Stomach smooth muscle (tissue), 2 donors: ENCODE results near the gene PLXNA4.

ENCODE experiments used
- H3K27ac ChIP-seq: one replicate; pipeline ENCODE4 v1.7.0; 2013; ENCODE audit warnings: mild to moderate bottlenecking, low read length, inconsistent platforms
- H3K27me3 ChIP-seq, 2 donors: one replicate each; pipeline ENCODE4 v1.7.0; 2013; ENCODE audit warnings: low read length in 2 of 2; ENCODE audit not compliant: insufficient read depth in 2 of 2, control insufficient read depth in 1 of 2
- H3K36me3 ChIP-seq, 2 donors: one replicate each; pipeline ENCODE4 v1.7.0; 2013; ENCODE audit warnings: low read length in 2 of 2; ENCODE audit not compliant: control insufficient read depth in 2 of 2, insufficient read depth in 2 of 2
- H3K4me1 ChIP-seq: one replicate; pipeline ENCODE4 v1.7.0; 2013; ENCODE audit warnings: low read length; ENCODE audit not compliant: control insufficient read depth, insufficient read depth
- H3K4me3 ChIP-seq, 2 donors: one replicate each; pipeline ENCODE4 v1.7.0; 2013; ENCODE audit warnings: low read length in 2 of 2
- H3K9ac ChIP-seq, 2 donors: one replicate each; pipeline ENCODE4 v1.7.0; 2013; ENCODE audit warnings: low read length in 2 of 2, mild to moderate bottlenecking in 1 of 2
- H3K9me3 ChIP-seq, 2 donors: one replicate each; pipeline ENCODE4 v1.7.0; 2013; ENCODE audit warnings: low read length in 2 of 2; ENCODE audit not compliant: control insufficient read depth in 2 of 2
- donor health status: healthy.
- donor health status: Pancreatic carcinoma.

Gene PLXNA4

GRCh38 chr7:132252793-132253100, 323.5 kb downstream of the PLXNA4 start:
- no peaks in the 10 kb centered on the region for H3K36me3 ChIP-seq
- H3K9me3 ChIP-seq: no peaks in the 10 kb centered on the region
- peaks cover 0 to 2% of the 10 kb centered on the region in 2 donors for H3K27me3 ChIP-seq
- H3K27ac ChIP-seq: no peak overlapping the region
- H3K4me3 ChIP-seq: no peak overlapping the region
- H3K4me1 ChIP-seq: peaks cover 48% of the 10 kb centered on the region
- no peak overlapping the region for H3K9ac ChIP-seq

- Histone ChIP-seq H3K27me3 (peaks cover 0 to 2% of the 10 kb centered on the region in 2 donors), H3K9me3 (no peaks in the 10 kb centered on the region), H3K4me3 (no peak overlapping the region), H3K36me3 (no peaks in the 10 kb centered on the region), H3K4me1 (peaks cover 33% of the 10 kb centered on the region), H3K27ac (no peak overlapping the region), H3K9ac (no peak overlapping the region)
Measured at GRCh38 chr7:132251327-132251659, 325.0 kb downstream of the PLXNA4 start.

DNA sequence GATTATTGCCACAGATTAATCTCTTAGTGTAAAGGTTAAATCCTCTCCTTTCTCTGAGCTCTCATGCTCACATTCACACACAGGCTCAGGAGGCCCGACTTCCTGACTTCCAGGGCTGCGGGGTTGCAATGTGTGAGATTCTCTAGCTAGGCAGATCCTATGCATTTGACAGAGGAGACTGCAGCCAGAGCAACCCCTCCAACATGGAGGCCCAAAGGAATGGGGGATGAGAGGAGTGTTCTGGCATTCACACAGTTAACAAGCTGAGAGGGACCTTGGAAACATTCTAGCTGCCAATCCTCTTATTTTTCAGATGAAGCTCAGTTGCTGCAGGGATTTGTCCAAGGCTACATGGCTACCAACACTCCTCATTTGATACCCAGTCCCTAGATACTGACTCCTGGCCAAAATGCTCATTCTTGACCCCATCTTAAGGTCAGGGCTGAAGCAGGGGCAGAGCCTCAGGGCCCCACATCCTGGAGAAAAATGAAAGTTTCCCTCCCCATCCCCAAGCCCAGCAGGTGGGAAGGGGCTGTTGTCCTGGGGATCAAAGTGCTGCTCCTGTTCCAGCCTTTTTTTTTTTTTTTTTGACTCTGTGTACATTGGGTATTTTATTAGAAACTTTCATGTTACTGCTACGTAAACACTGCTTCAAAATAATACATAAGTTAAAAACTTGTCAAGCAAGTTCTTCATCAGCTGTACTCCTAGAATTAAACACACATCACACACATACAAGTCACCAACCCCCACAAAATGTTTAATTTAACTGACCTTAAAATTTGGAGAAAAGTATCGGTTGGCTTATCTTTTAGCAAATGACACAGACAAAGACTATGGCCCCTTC, 325.6 kb downstream of the PLXNA4 start:
- Histone ChIP-seq H3K36me3 (no peaks in the 10 kb centered on the region), H3K9me3 (peaks cover 0 to 2% of the 10 kb centered on the region in 2 donors), H3K9ac (no peak overlapping the region), H3K27me3 (peaks cover 0 to 2% of the 10 kb centered on the region in 2 donors), H3K4me1 (peaks cover 27% of the 10 kb centered on the region), H3K4me3 (no peak overlapping the region), H3K27ac (no peak overlapping the region)

DNA sequence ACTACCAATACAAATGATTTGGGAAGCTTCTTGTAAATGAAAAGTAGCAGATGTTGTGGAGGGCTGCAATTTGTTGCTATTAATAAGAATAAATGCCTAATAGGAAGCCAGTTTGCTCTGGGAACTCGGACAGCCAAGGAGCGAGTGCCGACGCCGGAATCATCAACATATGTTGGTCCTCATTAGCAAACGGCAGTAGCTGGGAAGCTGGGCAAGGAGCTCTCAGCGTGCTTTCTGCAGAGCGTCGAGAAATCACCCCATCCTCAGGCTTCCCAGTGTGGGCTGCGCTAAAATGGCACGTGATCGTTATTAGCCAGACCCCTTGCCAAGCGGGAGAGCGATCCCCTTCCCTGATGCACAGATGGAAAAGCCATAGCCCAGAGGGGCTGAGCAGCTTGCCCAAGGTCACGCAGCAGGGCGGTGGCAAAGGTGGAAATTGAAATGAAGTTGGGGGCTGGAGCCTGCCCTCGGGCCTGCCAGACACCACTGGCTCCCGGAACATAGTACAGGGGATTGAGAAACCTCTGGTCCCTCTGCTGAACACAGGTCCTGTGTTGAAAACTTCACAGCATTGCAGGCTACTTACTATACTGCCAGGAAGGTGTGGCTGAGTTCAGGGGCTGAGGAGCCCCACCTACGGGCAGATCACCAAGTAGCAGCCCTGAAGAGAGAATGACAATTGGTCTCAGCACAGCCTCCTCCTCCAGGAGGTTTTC, 326.9 kb downstream of the PLXNA4 start:
- Histone ChIP-seq H3K9me3 (peaks cover 3% of the 10 kb centered on the region in 2 donors), H3K36me3 (no peaks in the 10 kb centered on the region), H3K27ac (no peak overlapping the region), H3K27me3 (peaks cover 0 to 2% of the 10 kb centered on the region in 2 donors), H3K9ac (no peak overlapping the region), H3K4me3 (no peak overlapping the region), H3K4me1 (peaks cover 23% of the 10 kb centered on the region)

- H3K27ac ChIP-seq: no peak overlapping the region
- H3K9me3 ChIP-seq: peaks cover 3% of the 10 kb centered on the region in 2 donors
- H3K4me1 ChIP-seq: peaks cover 22% of the 10 kb centered on the region
- H3K9ac ChIP-seq: no peak overlapping the region
- no peak overlapping the region for H3K4me3 ChIP-seq
- H3K36me3 ChIP-seq: no peaks in the 10 kb centered on the region
- peaks cover 0 to 2% of the 10 kb centered on the region in 2 donors for H3K27me3 ChIP-seq
Measured at GRCh38 chr7:132248841-132249240, 327.4 kb downstream of the PLXNA4 start.

DNA sequence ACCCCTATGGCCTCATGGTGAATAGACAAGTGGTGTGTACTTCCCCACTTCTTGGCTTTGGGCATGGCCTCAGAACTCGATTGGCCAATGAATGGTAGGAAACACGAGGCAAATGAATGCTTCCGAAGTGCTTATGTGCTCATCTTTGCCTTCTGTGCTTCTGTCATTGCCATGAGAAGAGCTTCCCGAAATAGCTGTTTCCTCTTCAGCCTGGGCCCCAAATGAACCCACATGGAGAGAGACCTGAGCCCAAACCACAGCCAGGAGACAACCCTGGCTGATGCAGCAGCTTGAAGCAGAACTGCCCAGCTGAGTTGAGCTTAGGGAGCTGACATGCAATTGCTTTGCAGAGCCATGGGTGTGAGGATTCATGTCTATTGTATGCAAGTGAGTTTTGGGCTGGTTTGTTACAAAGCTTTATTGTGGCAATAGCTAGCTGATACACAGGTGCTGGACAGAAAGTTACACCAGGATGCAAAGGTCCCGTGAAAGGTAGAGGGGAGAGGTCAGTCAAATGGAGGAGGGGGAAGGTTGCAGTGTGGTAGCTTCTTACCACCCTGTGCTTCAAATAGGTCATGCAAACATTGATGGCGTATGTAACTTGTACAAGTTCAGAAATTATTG, 328.2 kb downstream of the PLXNA4 start:
- H3K4me1 ChIP-seq: peaks cover 22% of the 10 kb centered on the region
- H3K4me3 ChIP-seq: no peak overlapping the region
- no peaks in the 10 kb centered on the region for H3K36me3 ChIP-seq
- no peak overlapping the region for H3K27ac ChIP-seq
- no peak overlapping the region for H3K9ac ChIP-seq
- H3K9me3 ChIP-seq: peaks cover 3% of the 10 kb centered on the region in 2 donors
- H3K27me3 ChIP-seq: no peaks in the 10 kb centered on the region

DNA sequence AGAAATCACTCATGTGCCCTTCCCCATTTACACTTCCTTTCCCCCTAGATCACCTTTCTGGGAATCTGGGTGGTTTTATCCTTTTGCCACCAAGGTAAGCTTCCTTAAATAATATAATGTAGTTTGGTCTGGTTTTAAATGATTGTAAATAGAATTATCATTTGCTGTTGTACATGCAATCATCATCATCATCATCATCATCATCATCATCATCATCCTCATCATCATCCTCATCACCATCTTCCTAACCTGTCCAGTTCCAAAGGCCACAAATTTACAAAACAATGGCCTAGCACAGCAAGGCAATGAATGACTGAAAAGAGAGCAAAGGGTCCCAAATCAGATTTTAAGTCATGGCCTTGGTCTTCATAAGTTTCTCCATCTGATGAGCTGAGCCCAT, 329.7 kb downstream of the PLXNA4 start:
- Histone ChIP-seq H3K9ac (no peak overlapping the region), H3K36me3 (no peaks in the 10 kb centered on the region), H3K4me1 (peaks cover 21% of the 10 kb centered on the region)

GRCh38 chr7:132245539-132245938, 330.7 kb downstream of the PLXNA4 start:
- no peaks in the 10 kb centered on the region for H3K36me3 ChIP-seq
- H3K4me3 ChIP-seq: no peak overlapping the region
- H3K27ac ChIP-seq: no peak overlapping the region
- H3K9me3 ChIP-seq: peaks cover 3% of the 10 kb centered on the region in 2 donors
- H3K4me1 ChIP-seq: peaks cover 11% of the 10 kb centered on the region
- no peaks in the 10 kb centered on the region for H3K27me3 ChIP-seq
- H3K9ac ChIP-seq: no peak overlapping the region

More for the DNA sequence above, 329.7 kb downstream of the PLXNA4 start:
- H3K9me3 ChIP-seq: peaks cover 3% of the 10 kb centered on the region in 2 donors
- no peak overlapping the region for H3K27ac ChIP-seq
- H3K4me3 ChIP-seq: no peak overlapping the region
- H3K27me3 ChIP-seq: no peaks in the 10 kb centered on the region

GRCh38 chr7:132244903-132245480, 331.3 kb downstream of the PLXNA4 start:
- H3K4me3 ChIP-seq: no peak overlapping the region
- H3K9ac ChIP-seq: no peak overlapping the region
- H3K4me1 ChIP-seq: peaks cover 8% of the 10 kb centered on the region
- no peaks in the 10 kb centered on the region for H3K27me3 ChIP-seq
- H3K9me3 ChIP-seq: peaks cover 3% of the 10 kb centered on the region in 2 donors
- H3K36me3 ChIP-seq: no peaks in the 10 kb centered on the region
- H3K27ac ChIP-seq: no peak overlapping the region

DNA sequence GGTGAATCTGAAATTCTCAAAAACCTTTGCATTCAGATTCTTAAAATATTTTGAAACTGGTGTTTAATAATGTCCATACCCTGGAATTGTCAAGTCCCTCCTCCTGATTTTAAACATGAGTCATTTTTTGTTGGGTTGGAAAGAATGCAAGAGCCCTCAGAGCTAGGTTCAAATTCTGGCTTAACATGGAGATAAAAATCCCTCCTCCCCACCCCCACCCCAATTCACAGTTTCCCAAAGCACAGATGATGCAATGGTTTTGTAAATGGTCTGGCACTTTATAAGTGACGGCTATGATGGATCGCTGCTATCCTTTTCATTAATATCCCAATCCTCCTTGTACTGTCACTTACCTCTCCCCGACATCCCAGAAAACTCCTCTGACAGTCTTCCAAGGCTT, 332.8 kb downstream of the PLXNA4 start:
- Histone ChIP-seq H3K4me3 (no peak overlapping the region), H3K27me3 (no peaks in the 10 kb centered on the region), H3K27ac (no peak overlapping the region), H3K9ac (no peak overlapping the region), H3K4me1 (peaks cover 3% of the 10 kb centered on the region), H3K36me3 (no peaks in the 10 kb centered on the region), H3K9me3 (peaks cover 3% of the 10 kb centered on the region in 2 donors)
